Measurements from ENCODE around the gene PLXDC2. TPM values are rescaled to one million over a fixed set of nuclear protein-coding genes. Genes with fewer than 3 reads are reported as not detected.

PLXDC2 gene
- total and polyA plus RNA-seq, 2 donors (not counting 1 experiment from before 2014, with no cell fraction given): 0.07 TPM

DNA sequence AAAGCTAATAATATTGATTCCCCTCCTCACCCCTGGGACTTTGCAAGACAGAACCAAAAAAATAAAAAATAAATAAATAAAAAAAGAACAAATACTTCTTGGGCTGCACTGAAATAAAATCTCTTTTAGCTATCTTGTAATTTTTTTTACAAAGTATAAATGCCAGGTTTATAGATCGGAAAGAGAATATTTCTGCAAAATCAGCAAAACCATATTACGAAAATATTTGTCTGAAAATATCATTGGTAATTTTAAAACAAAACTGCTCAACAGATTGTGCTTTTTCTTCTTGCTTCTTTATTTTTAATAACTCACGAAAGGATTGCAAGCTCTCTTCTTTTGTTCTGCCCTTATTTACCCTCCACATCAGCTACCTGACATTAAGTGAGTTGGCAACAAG is 213.3 kb downstream of the PLXDC2 start:
- no peak overlapping the region for H3K27ac Mint-ChIP-seq
- TF ChIP-seq, protein P1, sequence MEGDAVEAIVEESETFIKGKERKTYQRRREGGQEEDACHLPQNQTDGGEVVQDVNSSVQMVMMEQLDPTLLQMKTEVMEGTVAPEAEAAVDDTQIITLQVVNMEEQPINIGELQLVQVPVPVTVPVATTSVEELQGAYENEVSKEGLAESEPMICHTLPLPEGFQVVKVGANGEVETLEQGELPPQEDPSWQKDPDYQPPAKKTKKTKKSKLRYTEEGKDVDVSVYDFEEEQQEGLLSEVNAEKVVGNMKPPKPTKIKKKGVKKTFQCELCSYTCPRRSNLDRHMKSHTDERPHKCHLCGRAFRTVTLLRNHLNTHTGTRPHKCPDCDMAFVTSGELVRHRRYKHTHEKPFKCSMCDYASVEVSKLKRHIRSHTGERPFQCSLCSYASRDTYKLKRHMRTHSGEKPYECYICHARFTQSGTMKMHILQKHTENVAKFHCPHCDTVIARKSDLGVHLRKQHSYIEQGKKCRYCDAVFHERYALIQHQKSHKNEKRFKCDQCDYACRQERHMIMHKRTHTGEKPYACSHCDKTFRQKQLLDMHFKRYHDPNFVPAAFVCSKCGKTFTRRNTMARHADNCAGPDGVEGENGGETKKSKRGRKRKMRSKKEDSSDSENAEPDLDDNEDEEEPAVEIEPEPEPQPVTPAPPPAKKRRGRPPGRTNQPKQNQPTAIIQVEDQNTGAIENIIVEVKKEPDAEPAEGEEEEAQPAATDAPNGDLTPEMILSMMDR (IDR thresholded peaks at IDR 0.05): no peak
- TF ChIP-seq EZH2 (IDR thresholded peaks at IDR 0.05; ENCODE audit: borderline replicate concordance, insufficient read depth, low read depth, low read length, poor library complexity, severe bottlenecking): no peak
- Histone ChIP-seq H3K9ac (ENCODE audit: low read length) (no peak overlapping the region), H3K27me3 (replicated peaks in 1 of 4; ENCODE audit: control extremely low read depth in 1 of 4, control insufficient read depth in 3 of 4, insufficient read depth in 4 of 4, low read length in 3 of 4) (no peaks in the 10 kb centered on the region), H3K36me3 (replicated peaks in 1 of 2; ENCODE audit: control extremely low read depth in 1 of 2, control insufficient read depth in 1 of 2, extremely low read depth in 1 of 2, insufficient read depth in 2 of 2, low read length in 1 of 2) (no peaks in the 10 kb centered on the region), H3K9me3 (ENCODE audit: control extremely low read depth in 1 of 3, control insufficient read depth in 2 of 3, insufficient read depth in 1 of 3, low read length in 2 of 3) (peaks cover 0 to 1% (median 0%) of the 10 kb centered on the region in 3 donors), H3K4me1 (ENCODE audit: control insufficient read depth in 2 of 2, insufficient read depth in 2 of 2, low read length in 2 of 2) (no peaks in the 10 kb centered on the region), H3K4me3 (ENCODE audit: control extremely low read depth in 1 of 5, extremely low read depth in 1 of 5, insufficient read depth in 1 of 5, low read depth in 2 of 5, low read length in 4 of 5) (no peak overlapping the region), H3K27ac (ENCODE audit: low read length in 2 of 2) (no peak overlapping the region), H2AFZ (ENCODE audit: insufficient read depth, low read depth, low read length, poor library complexity, severe bottlenecking) (no peak overlapping the region), H4K20me1 (ENCODE audit: control insufficient read depth, insufficient read depth, low read length, poor library complexity, severe bottlenecking) (no peaks in the 10 kb centered on the region), H3K79me2 (ENCODE audit: control insufficient read depth, insufficient read depth, low read length) (no peaks in the 10 kb centered on the region), H3K4me2 (replicated peaks; ENCODE audit: low read depth, low read length, poor library complexity, severe bottlenecking) (no peak overlapping the region)
- no peaks in the 10 kb centered on the region for H3K4me1 Mint-ChIP-seq
- CTCF ChIA-PET: no interaction called here
- DNase-seq: no peak
- no peaks in the 10 kb centered on the region for H3K27me3 Mint-ChIP-seq
- WGBS (ENCODE audit: insufficient coverage): no CpG with 5 or more reads among the region's 3 CpGs
- H3K4me3 Mint-ChIP-seq: no peak overlapping the region
- no peak for ATAC-seq (ENCODE audit: low read depth)
- POLR2A ChIA-PET: no interaction called here
- no peaks in the 10 kb centered on the region for H3K9me3 Mint-ChIP-seq (ENCODE audit: insufficient read depth)
- intact Hi-C loops (cut with micrococcal nuclease): no loop called here

DNA sequence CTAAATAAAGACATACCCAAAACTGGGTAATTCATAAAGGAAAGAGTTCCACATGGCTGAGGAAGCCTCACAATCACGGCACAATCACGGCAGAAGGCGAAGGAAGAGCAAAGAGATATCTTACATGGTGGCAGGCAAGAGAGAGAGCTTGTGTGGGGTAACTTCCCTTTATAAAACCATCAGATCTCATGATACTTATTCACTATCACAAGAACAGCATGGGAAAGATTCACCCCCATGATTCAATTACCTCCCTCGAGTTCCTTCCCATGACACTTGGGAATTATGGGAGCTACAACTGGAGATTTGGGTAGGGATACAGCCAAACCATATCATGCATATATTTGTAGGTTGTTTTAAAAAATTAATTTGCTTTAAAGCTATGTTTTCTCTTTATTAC is 217.2 kb downstream of the PLXDC2 start:
- POLR2A ChIA-PET: no interaction called here
- no peaks in the 10 kb centered on the region for H3K27me3 Mint-ChIP-seq
- DNase-seq: no peak
- no peaks in the 10 kb centered on the region for H3K4me1 Mint-ChIP-seq
- ATAC-seq (ENCODE audit: low read depth): no peak
- H3K4me1 ChIP-seq (ENCODE audit: control insufficient read depth in 2 of 2, insufficient read depth in 2 of 2, low read length in 2 of 2): no peaks in the 10 kb centered on the region
- no peak overlapping the region for H3K4me3 ChIP-seq (ENCODE audit: control extremely low read depth in 1 of 5, extremely low read depth in 1 of 5, insufficient read depth in 1 of 5, low read depth in 2 of 5, low read length in 4 of 5)
- H3K9me3 ChIP-seq (ENCODE audit: control extremely low read depth in 1 of 3, control insufficient read depth in 2 of 3, insufficient read depth in 1 of 3, low read length in 2 of 3): no peaks in the 10 kb centered on the region
- H3K36me3 ChIP-seq (replicated peaks in 1 of 2; ENCODE audit: control extremely low read depth in 1 of 2, control insufficient read depth in 1 of 2, extremely low read depth in 1 of 2, insufficient read depth in 2 of 2, low read length in 1 of 2): no peaks in the 10 kb centered on the region
- no peak overlapping the region for H3K27ac Mint-ChIP-seq
- H3K27ac ChIP-seq (ENCODE audit: low read length in 2 of 2): no peak overlapping the region
- H3K79me2 ChIP-seq (ENCODE audit: control insufficient read depth, insufficient read depth, low read length): no peaks in the 10 kb centered on the region
- H3K9ac ChIP-seq (ENCODE audit: low read length): no peak overlapping the region
- H3K27me3 ChIP-seq (replicated peaks in 1 of 4; ENCODE audit: control extremely low read depth in 1 of 4, control insufficient read depth in 3 of 4, insufficient read depth in 4 of 4, low read length in 3 of 4): no peaks in the 10 kb centered on the region
- CTCF ChIA-PET: no interaction called here
- intact Hi-C loops (cut with micrococcal nuclease): no loop called here
- WGBS (ENCODE audit: insufficient coverage): no CpG with 5 or more reads among the region's 4 CpGs
- no peak overlapping the region for H2AFZ ChIP-seq (ENCODE audit: insufficient read depth, low read depth, low read length, poor library complexity, severe bottlenecking)
- no peak overlapping the region for H3K4me3 Mint-ChIP-seq
- no peak overlapping the region for H3K4me2 ChIP-seq (replicated peaks; ENCODE audit: low read depth, low read length, poor library complexity, severe bottlenecking)
- TF ChIP-seq, protein P1 (IDR thresholded peaks at IDR 0.05): no peak
- no peak for TF ChIP-seq EZH2 (IDR thresholded peaks at IDR 0.05; ENCODE audit: borderline replicate concordance, insufficient read depth, low read depth, low read length, poor library complexity, severe bottlenecking)
- no peaks in the 10 kb centered on the region for H4K20me1 ChIP-seq (ENCODE audit: control insufficient read depth, insufficient read depth, low read length, poor library complexity, severe bottlenecking)
- no peaks in the 10 kb centered on the region for H3K9me3 Mint-ChIP-seq (ENCODE audit: insufficient read depth)

Measured in B cell (primary cell).